GM12874 (cell line): ENCODE data around the gene ADO.

Experiments used
- TF ChIP-seq, protein P1 (sequence below): IDR thresholded peaks from 2 replicates; pipeline ENCODE4 v1.5.1; 2011; ENCODE audit warnings: low read depth, mild to moderate bottlenecking, control low read depth, low read length, moderate library complexity; ENCODE audit not compliant: insufficient read depth

Gene ADO

DNA sequence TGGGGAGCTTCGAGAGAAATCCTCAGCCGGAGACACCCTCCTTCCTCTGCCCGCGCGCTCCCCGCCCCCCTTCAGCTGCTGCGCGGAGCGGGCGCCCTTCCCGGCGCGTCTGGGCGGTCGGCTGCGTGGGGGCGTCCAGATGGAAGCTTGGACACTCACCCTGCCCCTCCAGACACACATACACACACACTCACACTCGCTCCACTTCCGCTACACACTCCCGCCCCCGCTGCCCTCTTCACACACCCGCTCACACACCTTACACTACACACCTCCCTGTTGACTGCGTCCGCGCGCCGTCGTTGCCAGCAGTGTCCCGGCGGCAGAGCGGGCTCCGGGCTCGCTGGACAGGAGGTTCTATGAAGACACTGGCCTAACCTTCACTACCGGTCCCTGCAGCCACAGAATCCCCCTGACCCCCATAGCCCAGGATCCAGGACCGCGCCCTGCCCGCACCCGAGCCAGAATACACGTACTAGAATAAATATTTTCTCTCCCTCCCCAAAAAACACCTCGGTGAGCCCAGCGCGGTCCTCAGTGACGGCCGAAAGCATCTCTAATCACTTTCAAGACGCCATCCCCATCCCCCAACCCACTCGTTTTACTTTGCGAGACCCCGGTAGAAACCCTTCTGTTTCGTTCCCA, 12.7 kb downstream of the ADO start:
- TF ChIP-seq, protein P1, sequence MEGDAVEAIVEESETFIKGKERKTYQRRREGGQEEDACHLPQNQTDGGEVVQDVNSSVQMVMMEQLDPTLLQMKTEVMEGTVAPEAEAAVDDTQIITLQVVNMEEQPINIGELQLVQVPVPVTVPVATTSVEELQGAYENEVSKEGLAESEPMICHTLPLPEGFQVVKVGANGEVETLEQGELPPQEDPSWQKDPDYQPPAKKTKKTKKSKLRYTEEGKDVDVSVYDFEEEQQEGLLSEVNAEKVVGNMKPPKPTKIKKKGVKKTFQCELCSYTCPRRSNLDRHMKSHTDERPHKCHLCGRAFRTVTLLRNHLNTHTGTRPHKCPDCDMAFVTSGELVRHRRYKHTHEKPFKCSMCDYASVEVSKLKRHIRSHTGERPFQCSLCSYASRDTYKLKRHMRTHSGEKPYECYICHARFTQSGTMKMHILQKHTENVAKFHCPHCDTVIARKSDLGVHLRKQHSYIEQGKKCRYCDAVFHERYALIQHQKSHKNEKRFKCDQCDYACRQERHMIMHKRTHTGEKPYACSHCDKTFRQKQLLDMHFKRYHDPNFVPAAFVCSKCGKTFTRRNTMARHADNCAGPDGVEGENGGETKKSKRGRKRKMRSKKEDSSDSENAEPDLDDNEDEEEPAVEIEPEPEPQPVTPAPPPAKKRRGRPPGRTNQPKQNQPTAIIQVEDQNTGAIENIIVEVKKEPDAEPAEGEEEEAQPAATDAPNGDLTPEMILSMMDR: no peak

DNA sequence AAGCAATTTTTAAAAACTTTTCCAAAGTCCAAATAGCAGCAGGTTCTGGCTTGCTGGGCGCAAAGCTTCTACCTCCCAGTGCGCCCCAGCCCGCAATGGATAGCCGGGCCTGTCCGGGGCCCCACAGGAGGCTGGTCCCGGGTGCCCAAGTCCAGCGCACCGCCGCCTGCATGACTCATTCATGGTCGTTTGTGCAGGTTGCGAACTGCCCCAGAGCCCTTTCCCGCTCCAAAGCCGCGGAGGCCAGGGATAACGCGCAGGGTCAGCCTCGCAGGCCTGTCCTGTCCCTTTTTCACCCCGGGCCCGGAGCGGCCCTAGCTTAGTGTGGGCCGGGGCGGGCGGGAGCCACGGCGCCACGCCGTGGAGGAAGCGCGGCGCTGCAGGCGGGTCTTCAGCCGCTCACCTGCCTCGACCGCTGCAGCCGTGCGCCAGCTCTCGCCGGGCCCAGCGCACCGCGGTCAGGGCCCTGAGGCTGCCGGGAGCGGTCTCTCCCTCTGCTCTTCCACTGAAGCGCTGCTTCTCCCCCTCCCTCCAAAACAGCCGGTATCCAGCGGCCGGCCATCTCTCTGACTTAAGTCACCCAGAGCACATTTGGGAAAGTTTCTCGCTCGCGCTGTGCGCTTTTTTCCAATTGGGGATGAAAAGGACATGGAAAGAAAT, 13.4 kb downstream of the ADO start:
- TF ChIP-seq, protein P1: peak; percentile 98

DNA sequence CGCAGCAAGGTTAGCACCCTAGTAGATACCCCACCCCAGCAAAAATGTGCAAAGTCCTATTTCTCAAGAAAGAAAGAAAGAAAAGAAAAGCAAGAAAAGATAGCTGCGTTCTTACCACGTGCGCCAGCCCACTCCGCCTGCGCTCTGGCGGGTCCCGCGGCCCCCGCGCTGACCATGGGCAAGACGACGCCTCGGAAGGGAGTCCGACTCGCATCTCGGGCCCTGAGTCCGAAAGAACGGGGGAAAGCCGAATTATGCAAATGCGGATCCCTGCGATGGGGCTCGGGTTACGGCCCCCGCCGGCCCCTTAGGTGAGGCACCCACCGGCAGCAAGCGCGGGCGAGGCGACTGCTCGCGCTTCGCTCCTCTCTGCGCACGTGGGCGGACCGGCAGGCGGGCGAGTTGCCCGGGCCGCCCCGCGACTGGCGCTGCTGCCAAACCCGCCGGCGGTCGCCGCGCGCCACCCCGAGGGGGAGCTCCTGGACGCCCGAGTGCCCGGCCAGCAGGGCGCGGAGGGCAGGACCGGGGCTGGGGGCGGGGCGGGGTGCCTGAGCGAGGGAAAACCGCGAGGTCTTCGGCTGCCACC, 14.0 kb downstream of the ADO start:
- TF ChIP-seq, protein P1: no peak

DNA sequence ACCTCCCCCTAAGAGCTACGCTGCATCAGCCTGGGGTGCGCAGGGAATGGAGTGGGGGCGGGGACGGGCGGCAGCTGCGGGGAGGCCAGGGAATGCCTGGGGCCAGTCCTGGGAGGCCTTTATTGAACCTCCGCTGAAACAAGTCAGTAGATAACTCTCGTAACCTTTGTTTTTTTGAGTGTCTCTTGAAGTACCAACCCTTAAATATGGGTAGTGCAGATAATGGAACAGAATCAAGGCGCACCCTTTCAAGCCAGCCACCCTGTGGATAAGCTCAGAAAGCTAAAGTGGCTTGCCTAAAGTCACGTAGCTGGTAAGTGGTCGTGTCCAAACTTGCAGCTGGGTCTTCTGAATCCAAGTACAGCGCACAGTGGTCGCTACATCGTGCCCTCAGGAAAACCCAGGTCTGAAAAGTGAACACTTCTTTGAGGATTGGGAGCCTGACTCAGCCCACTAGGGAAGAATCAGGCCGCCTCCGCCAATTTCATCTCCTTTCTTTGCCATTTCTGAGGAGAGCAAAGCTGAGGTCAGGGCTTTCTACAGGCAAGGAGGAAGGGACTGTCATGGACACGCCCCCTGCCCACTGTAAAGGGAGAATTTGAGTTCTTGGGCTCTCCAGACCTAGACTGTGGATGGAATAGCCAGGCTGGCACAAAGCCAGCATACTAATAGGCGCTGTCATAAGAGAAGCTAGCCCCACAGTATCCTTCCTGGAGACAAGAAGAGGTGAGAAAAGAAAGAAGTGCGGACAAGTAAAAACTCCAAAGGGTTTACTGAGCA, 14.8 kb downstream of the ADO start:
- TF ChIP-seq, protein P1: no peak

DNA sequence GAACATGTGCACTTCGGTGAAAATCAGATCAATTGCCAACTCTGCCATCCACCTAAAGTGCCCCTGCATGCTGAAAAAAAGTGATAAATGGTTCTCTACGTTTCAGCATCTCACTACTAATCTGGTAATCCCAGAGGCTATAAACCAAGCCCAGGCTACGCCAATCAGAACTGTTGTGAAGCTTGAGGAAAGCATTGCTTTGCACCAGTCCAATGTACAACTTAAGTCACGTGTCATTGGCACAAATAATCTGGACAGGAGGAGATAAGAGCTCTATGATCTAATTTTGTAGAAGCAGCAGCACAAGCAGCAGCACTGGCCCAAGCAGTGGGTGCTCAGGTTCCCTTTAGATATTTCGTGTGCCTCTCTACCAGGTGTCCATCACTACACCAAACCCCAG, 16.1 kb downstream of the ADO start:
- TF ChIP-seq, protein P1: no peak

DNA sequence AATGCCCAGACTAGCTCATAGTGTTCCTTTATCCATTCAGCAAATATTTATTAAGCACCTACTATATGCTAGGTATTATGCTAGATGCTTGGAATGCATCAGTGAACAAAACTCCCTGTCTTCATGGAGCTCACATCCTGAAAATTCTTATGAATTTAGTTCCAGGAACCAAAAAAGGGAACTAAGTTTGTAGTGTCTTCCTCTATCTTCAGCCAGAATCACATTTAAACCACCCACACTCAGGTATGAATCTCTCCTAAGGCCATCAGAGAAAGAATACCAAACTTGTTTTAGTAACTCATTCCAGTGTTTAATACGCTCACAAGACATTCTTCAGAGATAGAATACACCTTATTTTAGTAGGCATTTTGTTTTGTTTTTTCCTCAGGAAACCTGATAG, 21.8 kb downstream of the ADO start:
- TF ChIP-seq, protein P1: no peak

DNA sequence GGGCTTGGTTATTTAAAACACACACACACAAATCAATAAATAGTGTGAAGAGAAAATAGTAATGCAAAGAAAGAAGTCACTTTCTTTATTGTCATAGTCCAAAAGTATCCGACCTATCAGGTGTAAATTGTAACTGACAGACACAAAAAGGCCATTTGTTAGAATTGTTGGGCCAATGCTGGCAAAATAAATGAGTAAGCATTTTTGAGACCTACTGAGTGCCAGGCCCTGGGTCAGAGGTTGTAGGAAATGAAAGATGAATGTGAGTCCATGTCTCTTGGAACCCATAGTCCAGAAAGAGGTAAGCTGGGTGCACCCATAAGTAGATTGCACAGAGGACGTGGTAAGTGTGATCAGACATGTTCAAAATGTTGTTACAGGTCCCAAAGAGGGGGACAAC, 25.1 kb downstream of the ADO start:
- TF ChIP-seq, protein P1: no peak
